Measurements from ENCODE around the gene NLRP10. TPM values are rescaled to one million over a fixed set of nuclear protein-coding genes. Genes with fewer than 3 reads are reported as not detected.

NLRP10 gene
- total RNA-seq, 1 donor from 2014 or later: not detected

DNA sequence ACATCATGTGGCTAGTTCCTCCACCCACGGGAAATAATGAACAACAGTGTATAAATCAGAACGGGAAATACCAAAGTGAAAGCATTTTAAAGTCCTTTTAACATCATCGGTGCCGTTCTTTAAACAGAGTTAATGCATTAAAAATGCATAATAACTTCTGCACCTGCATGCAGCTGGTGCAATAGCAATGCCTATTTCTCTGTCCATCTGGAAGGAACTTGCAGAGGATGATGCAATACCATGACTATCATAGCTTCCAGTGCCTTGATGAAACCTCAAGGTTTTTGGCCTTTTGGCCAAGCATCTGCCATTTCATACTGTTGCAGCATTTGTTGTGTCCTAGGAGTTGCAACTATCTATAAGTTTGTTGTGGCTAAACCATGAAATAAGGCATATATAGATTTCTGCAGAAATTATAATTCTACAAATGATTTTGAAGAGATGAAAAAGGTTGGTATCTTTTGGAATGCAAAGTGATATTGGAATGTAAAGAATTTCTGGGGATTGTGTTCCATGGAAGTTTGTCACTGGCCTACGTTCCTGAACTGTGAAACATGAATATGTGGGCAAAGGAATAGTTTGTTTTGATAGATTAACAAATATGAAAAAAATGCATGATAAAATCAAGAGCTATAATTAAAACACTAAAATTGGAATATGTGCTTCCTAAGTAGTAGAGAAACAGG lies 12.1 kb upstream of the NLRP10 start:
- Mint-ChIP-seq H3K4me1 (ENCODE audit: low read depth, unreplicated experiment) (no peaks in the 10 kb centered on the region), H3K9me3 (ENCODE audit: unreplicated experiment) (no peaks in the 10 kb centered on the region), H3K27me3 (ENCODE audit: unreplicated experiment) (no peaks in the 10 kb centered on the region), H3K27ac (ENCODE audit: unreplicated experiment) (no peak overlapping the region), H3K4me3 (ENCODE audit: unreplicated experiment) (no peak overlapping the region), H3K36me3 (ENCODE audit: unreplicated experiment) (no peaks in the 10 kb centered on the region)
- TF ChIP-seq, protein P1, sequence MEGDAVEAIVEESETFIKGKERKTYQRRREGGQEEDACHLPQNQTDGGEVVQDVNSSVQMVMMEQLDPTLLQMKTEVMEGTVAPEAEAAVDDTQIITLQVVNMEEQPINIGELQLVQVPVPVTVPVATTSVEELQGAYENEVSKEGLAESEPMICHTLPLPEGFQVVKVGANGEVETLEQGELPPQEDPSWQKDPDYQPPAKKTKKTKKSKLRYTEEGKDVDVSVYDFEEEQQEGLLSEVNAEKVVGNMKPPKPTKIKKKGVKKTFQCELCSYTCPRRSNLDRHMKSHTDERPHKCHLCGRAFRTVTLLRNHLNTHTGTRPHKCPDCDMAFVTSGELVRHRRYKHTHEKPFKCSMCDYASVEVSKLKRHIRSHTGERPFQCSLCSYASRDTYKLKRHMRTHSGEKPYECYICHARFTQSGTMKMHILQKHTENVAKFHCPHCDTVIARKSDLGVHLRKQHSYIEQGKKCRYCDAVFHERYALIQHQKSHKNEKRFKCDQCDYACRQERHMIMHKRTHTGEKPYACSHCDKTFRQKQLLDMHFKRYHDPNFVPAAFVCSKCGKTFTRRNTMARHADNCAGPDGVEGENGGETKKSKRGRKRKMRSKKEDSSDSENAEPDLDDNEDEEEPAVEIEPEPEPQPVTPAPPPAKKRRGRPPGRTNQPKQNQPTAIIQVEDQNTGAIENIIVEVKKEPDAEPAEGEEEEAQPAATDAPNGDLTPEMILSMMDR (IDR thresholded peaks at IDR 0.05; ENCODE audit: partially characterized antibody, unreplicated experiment): no peak
- DNase-seq: no peak

DNA sequence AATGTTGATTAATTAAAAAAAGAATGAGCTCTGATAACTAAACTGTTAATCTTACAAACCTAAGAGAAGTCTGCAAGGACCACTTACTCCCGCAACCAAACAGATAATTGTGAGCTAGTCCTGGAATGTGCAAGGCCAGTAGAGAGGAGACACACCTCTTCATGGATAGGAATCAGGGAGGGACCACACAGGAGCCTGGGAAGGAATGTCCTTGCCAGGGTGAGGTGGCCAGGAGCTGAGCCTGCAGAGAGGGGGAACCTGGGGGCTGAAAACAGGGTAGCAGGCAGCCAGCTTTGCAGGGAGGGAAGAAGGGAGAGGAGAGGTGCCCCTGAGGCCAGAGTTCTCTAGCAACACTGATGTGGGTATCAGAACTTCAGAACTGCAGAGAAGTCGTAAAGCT lies 9.4 kb upstream of the NLRP10 start:
- H3K36me3 Mint-ChIP-seq (ENCODE audit: unreplicated experiment): no peaks in the 10 kb centered on the region
- no peaks in the 10 kb centered on the region for H3K27me3 Mint-ChIP-seq (ENCODE audit: unreplicated experiment)
- H3K27ac Mint-ChIP-seq (ENCODE audit: unreplicated experiment): no peak overlapping the region
- no peaks in the 10 kb centered on the region for H3K9me3 Mint-ChIP-seq (ENCODE audit: unreplicated experiment)
- H3K4me3 Mint-ChIP-seq (ENCODE audit: unreplicated experiment): no peak overlapping the region
- TF ChIP-seq, protein P1 (IDR thresholded peaks at IDR 0.05; ENCODE audit: partially characterized antibody, unreplicated experiment): no peak
- H3K4me1 Mint-ChIP-seq (ENCODE audit: low read depth, unreplicated experiment): no peaks in the 10 kb centered on the region
- no peak for DNase-seq

DNA sequence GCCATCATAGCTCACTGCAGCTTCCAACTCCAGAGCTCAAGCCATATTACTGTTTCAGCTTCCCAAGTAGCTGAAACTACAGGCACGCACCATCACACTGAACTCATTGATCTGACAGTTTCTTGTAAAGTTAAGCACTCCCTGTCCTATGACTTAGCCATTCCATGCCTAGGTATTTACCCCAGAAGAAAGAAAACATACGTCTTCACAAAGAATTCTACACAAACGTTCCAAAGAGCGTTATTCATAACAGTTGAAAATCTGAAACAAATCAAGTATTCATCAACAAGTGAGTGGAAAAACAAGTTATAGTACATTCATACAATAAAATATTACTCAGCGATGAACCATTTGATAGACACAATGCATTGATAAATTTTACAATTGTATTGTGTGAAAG lies 7.8 kb upstream of the NLRP10 start:
- no peak for DNase-seq
- Mint-ChIP-seq H3K4me1 (ENCODE audit: low read depth, unreplicated experiment) (no peaks in the 10 kb centered on the region), H3K36me3 (ENCODE audit: unreplicated experiment) (no peaks in the 10 kb centered on the region), H3K9me3 (ENCODE audit: unreplicated experiment) (no peaks in the 10 kb centered on the region), H3K27ac (ENCODE audit: unreplicated experiment) (no peak overlapping the region), H3K27me3 (ENCODE audit: unreplicated experiment) (no peaks in the 10 kb centered on the region), H3K4me3 (ENCODE audit: unreplicated experiment) (no peak overlapping the region)
- TF ChIP-seq, protein P1 (IDR thresholded peaks at IDR 0.05; ENCODE audit: partially characterized antibody, unreplicated experiment): no peak

DNA sequence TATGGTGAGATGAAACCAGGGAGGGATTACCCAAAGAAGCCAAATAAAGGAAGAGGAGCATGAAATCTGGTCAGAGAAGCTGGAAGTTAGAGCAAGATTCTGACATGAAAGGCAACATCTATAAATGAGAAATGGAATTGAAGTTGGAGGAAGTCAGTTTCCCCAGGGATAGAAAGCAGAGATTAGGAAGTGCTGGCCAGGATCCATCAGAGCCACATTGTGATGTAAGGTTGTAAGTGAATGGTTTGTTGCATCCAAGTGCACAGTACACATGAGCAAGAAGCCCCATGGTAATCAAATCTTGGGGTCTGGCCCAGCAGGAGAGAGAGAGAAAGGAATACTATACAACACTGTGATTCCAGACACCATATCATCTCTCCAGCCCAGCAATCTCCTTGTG lies 6.6 kb upstream of the NLRP10 start:
- H3K4me1 Mint-ChIP-seq (ENCODE audit: low read depth, unreplicated experiment): no peaks in the 10 kb centered on the region
- H3K27me3 Mint-ChIP-seq (ENCODE audit: unreplicated experiment): no peaks in the 10 kb centered on the region
- TF ChIP-seq, protein P1 (IDR thresholded peaks at IDR 0.05; ENCODE audit: partially characterized antibody, unreplicated experiment): no peak
- H3K9me3 Mint-ChIP-seq (ENCODE audit: unreplicated experiment): no peaks in the 10 kb centered on the region
- H3K4me3 Mint-ChIP-seq (ENCODE audit: unreplicated experiment): no peak overlapping the region
- no peak overlapping the region for H3K27ac Mint-ChIP-seq (ENCODE audit: unreplicated experiment)
- no peak for DNase-seq
- H3K36me3 Mint-ChIP-seq (ENCODE audit: unreplicated experiment): no peaks in the 10 kb centered on the region

DNA sequence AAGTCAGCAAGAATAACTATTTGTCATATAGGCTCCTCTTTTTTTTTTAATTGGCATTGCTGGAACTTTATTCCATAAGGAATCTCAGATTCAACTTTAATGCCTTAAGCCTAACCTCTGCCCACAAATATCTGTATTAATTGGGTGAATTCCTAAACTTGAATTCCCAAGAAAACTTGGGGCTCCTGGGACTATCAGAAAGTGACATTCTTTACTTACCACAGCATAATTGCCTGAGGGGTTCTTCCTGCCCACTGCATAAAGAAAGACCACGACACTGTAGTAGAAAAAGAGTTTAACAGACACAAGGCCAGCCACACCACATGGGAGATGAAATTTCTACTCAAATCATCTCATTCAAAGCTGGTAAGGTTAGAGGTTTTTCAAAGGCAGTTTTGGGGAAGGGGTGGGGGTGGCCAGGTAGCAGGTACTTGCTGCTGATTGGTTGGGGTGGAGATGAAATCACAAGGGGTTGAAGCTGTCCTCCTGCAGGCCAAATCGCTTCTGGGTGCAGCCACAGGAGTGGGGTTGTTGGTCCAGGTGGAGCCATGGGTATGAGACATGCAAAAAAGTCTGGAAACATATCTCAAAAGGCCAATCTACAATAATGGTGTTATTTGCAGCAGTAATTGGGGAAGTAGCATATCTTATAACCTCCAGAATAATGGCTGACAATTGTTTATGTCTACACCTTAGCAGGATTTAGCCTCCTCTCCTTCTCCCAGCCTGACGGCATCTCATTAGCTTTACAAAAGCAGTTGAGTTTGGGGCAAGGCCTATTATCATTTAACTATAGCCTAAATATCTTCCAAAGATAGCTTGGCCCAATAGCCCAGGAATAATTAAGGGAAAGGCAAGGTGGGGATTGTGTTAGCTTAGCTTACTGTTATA lies 4.8 kb upstream of the NLRP10 start:
- no peaks in the 10 kb centered on the region for H3K36me3 Mint-ChIP-seq (ENCODE audit: unreplicated experiment)
- H3K27ac Mint-ChIP-seq (ENCODE audit: unreplicated experiment): no peak overlapping the region
- TF ChIP-seq, protein P1 (IDR thresholded peaks at IDR 0.05; ENCODE audit: partially characterized antibody, unreplicated experiment): no peak
- no peak overlapping the region for H3K4me3 Mint-ChIP-seq (ENCODE audit: unreplicated experiment)
- no peaks in the 10 kb centered on the region for H3K27me3 Mint-ChIP-seq (ENCODE audit: unreplicated experiment)
- no peak for DNase-seq
- no peaks in the 10 kb centered on the region for H3K4me1 Mint-ChIP-seq (ENCODE audit: low read depth, unreplicated experiment)
- no peaks in the 10 kb centered on the region for H3K9me3 Mint-ChIP-seq (ENCODE audit: unreplicated experiment)

Data from glutamatergic neuron (in vitro differentiated cells).